ENCODE data around the gene CLP1.

DNA sequence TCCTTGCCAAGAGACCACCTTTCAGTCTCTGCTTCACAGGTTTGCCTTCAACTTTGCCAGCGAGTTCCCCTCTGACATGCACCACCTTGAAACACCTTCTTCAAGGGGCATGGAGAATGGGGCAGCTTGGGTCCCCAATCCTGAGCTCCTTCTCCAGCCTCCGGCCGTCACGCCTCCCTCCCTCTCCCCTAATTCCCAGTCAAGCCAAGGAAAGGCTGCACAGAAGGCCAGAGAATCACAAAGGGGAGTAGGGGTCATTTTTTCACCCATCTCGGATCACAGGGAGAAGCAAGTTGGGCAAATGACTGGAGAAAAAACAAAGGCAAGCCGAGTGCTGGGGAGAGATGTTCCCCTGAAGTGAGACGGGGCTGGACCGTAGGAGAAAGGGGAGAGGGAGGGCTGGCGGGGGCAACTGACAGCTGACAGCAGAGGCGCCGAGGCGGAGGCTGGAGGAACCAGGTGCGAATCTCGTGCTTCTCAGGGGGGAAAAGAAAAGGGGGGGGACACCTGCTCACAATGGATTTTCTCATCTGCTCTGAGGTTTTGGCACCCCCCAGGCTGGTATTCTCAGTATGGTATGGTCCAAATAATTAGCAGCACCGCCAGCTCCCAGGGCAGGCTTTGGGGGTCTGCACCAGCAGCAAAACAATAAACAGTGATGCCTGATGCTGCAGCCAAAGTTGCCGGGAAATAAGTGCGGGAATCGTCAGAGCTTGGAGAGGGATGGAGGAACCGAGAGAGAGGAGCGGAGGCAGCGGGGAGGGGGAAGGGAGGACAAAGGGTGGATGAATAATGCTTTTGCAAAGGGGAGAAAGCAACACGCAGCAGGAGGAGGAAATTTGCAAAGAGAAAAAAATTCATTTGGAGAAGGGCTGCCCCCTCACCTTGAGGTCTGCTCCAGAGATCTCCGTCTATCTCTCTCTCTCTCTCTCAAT, 8.5 kb upstream of the CLP1 start:
- TF ChIP-seq, protein P1, sequence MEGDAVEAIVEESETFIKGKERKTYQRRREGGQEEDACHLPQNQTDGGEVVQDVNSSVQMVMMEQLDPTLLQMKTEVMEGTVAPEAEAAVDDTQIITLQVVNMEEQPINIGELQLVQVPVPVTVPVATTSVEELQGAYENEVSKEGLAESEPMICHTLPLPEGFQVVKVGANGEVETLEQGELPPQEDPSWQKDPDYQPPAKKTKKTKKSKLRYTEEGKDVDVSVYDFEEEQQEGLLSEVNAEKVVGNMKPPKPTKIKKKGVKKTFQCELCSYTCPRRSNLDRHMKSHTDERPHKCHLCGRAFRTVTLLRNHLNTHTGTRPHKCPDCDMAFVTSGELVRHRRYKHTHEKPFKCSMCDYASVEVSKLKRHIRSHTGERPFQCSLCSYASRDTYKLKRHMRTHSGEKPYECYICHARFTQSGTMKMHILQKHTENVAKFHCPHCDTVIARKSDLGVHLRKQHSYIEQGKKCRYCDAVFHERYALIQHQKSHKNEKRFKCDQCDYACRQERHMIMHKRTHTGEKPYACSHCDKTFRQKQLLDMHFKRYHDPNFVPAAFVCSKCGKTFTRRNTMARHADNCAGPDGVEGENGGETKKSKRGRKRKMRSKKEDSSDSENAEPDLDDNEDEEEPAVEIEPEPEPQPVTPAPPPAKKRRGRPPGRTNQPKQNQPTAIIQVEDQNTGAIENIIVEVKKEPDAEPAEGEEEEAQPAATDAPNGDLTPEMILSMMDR (IDR thresholded peaks at IDR 0.05) = no peak
- no peak for TF ChIP-seq POLR2AphosphoS5 (IDR thresholded peaks at IDR 0.05)
- no peak for TF ChIP-seq EP300 (IDR thresholded peaks at IDR 0.05)
